GM12872 (cell line): ENCODE results near the gene HOXD9.

ENCODE experiments used
- CTCF ChIP-seq: IDR thresholded peaks from 3 replicates; pipeline ENCODE4 v1.5.1; 2011; ENCODE audit warnings: low read depth, mild to moderate bottlenecking, low read length, moderate library complexity; ENCODE audit not compliant: insufficient read depth

HOXD9 gene

DNA sequence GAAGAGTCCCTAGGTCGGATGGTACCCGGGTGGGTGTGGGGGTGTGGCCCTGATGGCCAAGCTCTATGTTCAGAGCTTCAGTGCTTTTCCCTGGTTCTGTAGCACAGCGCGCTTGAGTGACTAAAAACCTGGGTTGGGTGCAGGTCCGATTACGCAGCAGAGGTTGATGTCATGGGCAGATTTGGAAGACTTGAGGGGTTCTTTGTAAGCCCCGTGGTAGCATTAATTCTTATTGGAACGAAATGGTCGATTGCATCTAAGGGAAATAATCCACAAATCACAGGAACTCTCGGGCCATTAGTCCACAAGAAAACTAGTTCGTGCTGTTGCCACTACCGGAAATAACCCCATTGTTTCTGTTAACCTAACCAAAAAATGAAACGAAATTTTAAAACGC lies 16.0 kb downstream of the HOXD9 start:
- no peak for TF ChIP-seq CTCF

DNA sequence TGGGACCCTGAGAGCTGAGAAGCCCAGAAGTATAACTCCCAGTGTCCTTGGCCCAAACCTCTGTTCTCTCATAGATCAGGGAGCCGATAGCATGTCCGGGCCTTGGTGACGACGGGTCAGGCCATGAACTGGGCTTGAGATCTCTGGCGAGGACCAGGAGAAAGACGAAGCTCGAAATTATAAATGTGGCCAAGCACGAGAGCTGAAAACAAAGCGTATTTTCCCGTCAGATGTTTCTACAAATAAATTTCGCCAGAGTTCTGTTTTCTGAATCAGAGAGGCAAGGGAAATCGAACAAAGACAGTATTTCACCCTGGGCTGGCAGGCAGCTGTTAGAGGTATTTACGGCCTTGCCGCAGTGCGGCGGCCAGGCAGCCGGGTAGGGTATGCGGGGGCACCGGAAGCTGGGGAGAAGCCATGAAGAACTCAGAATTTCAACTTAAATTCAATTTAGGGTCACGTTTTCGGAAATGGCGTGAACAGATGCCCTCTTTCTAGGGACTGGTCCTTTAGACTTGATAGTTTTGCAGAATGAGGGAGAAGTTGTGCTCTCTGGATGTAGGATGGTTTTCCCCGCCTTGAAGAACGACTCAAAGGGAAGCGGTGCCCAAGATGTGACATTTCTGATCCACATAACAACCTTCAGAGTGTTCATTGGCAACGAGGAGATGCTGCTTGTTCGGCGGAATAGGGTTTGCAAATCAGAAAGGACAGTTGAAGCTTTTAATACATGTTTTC lies 16.6 kb downstream of the HOXD9 start:
- no peak for TF ChIP-seq CTCF

- no peak for TF ChIP-seq CTCF
Observed at GRCh38 chr2:176139661-176140512, 17.4 kb downstream of the HOXD9 start.

DNA sequence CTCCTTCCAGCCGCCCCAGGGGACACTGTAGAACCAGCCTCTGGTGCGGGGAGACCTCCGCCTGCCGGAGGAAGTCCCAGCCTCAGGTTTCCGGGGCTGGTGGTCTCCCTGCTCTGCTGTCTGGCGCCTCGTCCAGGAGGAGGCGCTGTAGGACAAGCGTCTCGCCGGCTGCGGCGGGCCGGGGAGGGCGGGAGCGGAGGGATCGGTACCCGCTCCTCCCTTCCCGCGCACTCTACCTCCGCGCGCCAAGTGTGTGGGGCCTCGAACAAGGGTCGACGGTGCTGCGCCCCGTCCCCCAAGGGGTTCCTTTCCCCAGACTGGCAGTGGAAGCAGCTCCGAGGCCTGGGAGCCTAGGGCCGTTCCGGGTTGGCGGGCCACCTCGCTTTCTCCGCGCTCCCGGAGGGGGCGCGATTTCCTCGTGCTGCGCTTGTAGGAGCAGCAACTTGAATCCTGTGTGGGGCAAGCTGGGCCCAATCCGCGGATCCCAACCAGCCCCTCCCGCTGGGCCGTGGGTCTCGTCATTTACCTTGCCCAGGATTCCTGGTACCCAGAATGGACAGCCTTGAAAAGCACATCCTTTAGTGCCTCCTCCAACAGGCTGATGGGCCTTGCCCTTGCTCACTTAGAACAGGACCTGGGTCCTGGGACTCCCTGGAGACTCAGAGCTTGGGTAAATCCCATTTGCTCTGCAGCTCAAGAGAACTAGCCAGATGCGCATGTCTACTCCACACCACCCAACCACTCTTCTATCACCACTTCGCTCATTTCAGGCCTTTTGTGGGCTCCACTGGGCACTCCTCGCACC lies 18.2 kb downstream of the HOXD9 start:
- peak; percentile 87 for TF ChIP-seq CTCF

DNA sequence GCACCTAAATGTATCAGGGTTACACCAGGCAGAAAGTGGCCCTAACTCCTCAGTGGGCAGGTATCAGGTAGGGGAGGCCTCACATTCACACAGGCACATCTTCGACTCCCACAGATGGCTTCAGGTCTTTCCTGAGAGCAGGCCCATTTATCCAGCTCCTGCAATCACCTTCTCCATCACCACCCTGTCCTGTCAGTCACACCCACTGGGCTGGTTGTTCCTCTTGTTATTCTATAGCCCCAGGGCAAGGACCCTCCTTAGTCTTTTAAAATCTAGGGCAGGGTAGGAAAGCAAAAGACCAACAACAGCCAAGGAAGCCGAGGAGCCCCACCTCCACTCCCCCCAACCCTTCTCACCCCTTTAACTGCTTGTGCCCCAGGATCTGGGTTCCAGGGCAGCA lies 19.8 kb downstream of the HOXD9 start:
- TF ChIP-seq CTCF, result no peak

DNA sequence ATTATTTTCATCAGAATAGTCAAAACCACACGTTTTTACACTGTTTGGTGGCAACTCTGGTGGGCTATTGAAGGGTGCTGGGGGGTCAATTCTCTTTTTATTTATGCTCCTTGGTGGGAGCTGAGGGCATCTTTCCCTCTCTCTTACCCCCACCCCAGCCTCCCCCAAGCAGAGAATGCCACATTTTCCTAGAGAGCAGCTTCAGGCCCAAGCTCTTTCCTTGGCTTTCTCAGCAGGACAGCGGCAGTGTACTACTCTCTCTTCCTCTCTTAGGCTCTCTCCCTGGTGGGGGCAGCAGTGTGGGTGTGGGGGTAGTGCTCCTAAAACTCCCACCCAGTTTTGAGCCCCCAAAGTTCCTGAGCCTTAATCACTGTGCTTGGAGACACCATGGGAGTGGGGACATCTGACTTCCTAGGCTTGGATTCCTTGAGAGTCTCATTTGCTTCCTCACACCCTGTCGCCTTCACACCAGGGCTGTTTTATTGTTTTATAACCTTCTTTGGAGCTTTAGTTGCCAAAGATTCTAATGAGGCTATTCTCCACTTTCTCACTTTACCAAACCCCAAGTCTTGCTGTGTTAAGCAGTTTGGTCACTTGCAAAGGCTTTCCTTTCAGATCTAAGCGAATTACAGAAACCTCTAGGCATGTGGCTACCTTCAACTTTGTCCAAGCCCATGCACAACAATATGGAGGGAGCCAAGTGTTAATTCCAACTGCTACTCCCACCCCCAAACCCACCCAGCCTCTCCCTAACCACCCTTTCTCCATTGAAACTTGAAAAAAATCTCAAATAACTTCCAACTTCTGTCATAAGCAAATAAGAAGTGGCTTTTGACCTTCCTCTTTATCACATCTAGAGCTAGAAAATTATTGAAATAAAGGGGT lies 22.8 kb downstream of the HOXD9 start:
- TF ChIP-seq CTCF, result no peak
